Psoas muscle (tissue), 8 donors: ENCODE measurements around the gene SLC35G2. TPM values are rescaled to one million over a fixed set of nuclear protein-coding genes. Genes with fewer than 3 reads are reported as not detected.

Source experiments
- ATAC-seq, 4 donors: fragments of 200-7000 bp; cut with Tn5 transposase; one replicate each; pipeline ENCODE4 v1.9.1; 2020; ENCODE audit warnings: moderate library complexity in 3 of 4, mild to moderate bottlenecking in 2 of 4
- DNase-seq, 2 donors: peaks; one replicate each; pipeline ENCODE4 v3.0.0-alpha.2; 2020
- H3K27ac ChIP-seq: fragments of 200-600 bp; one replicate; pipeline ENCODE4 v1.8.0; 2022
- H3K27me3 ChIP-seq, 3 donors: fragments of 200-600 bp in 1 of 3; one replicate each; pipeline versions ENCODE4 v1.6.1 to v1.8.0; 2013 to 2022; ENCODE audit warnings: low read length in 2 of 3, mild to moderate bottlenecking in 2 of 3, moderate library complexity in 1 of 3; ENCODE audit not compliant: insufficient read depth in 3 of 3
- H3K36me3 ChIP-seq, 2 donors: fragments of 200-600 bp in 1 of 2; one replicate each; pipeline versions ENCODE4 v1.6.1 to v1.8.0; 2013 to 2022; ENCODE audit warnings: low read depth in 1 of 2, mild to moderate bottlenecking in 1 of 2, moderate library complexity in 1 of 2; ENCODE audit not compliant: insufficient read depth in 1 of 2
- H3K4me1 ChIP-seq: fragments of 200-600 bp; one replicate; pipeline ENCODE4 v1.8.0; 2022
- H3K4me3 ChIP-seq: fragments of 200-600 bp; one replicate; pipeline ENCODE4 v1.8.0; 2022; ENCODE audit warnings: mild to moderate bottlenecking
- H3K9me3 ChIP-seq: fragments of 200-600 bp; one replicate; pipeline ENCODE4 v1.8.0; 2022
- WGBS, 3 donors: extraction: QIAGEN DNeasy Blood & Tissue Kit; methylation state at CpG; one replicate each; pipeline versions ENCODE4 v1.1.6 to v1.1.7; 2013; 5-methylcytosine and 5-hydroxymethylcytosine counted together
- intact Hi-C, 2 donors: fragments of 100-400 bp; cut with DNase I; formaldehyde crosslinking; loops; one replicate each; pipeline versions ENCODE4 v1.11.0 to v1.14.2; 2022
- polyA plus RNA-seq, 3 donors: library from polyadenylated mRNA; stranded (reverse); fragments of 200-250 nt; gene quantifications; one replicate each; pipeline ENCODE4 v1.2.3, GENCODE V29; 2013
- total RNA-seq, 4 donors: library from RNA; stranded (reverse); fragmentation: NEBNext Ultra II Directional in 2 of 4; extraction: Animal tissue kit (Norgen Biotek cat#: 25700) in 2 of 4; gene quantifications; one replicate each; pipeline versions ENCODE4 v1.2.1 to v1.2.4, GENCODE V29; 2021 to 2023
- TF ChIP-seq, protein P1 (sequence below): fragments of 200-600 bp; IDR thresholded peaks from one replicate; pipeline ENCODE4 v1.8.0; 2022; ENCODE audit warnings: antibody characterized with exemption
- donor health status: healthy with polysubstance abuse.
- donor health status: DM: no; HTN: no; CAD: no; lungs with moderate emphysema.
- donor health status: Bipolar disorder and iron deficiency.
- donor health status: healthy.
- donor health status: DM: yes; HTN: yes; CAD: no.
- donor health status: DM: no; HTN: no; CAD: no.
- donor health status: DM: no; HTN: no; CAD: no.
- donor health status: DM: yes; HTN: yes; CAD: no.

Gene SLC35G2
- total and polyA plus RNA-seq, 7 donors = 0.69 to 2.5 (median 1.5) TPM

DNA sequence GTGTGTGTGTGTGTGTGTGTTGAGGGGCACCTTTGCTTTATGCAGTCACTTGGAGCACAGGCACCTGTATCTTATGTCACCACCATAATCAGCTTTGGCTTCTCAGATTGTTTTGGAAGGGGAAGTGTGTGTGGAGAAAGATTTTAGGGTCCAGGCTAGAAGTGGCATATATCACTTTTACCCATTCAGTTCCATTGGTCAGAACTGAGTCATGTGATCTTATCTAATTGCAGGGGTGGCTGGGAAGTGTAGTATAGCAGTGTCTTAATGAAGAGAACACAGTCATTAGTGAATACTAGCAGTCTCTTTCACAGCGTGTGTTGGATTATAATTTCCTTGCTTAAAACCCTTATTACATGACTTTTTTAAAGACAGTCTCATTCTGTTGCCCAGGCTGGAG lies 63.6 kb downstream of the SLC35G2 start:
- intact Hi-C loops = no loop called here
- ATAC-seq (peak in 2 of 4 donors; percentile 41 to 70), DNase-seq (no peak)
- Histone ChIP-seq H3K27me3 (no peaks in the 10 kb centered on the region), H3K27ac (no peak overlapping the region), H3K9me3 (no peaks in the 10 kb centered on the region), H3K4me3 (no peak overlapping the region), H3K36me3 (no peaks in the 10 kb centered on the region), H3K4me1 (peaks cover 26% of the 10 kb centered on the region)
- 84 to 89% (median 86%) methylated on average over 1 of the region's 1 CpG for WGBS, 3 donors
- TF ChIP-seq, protein P1, sequence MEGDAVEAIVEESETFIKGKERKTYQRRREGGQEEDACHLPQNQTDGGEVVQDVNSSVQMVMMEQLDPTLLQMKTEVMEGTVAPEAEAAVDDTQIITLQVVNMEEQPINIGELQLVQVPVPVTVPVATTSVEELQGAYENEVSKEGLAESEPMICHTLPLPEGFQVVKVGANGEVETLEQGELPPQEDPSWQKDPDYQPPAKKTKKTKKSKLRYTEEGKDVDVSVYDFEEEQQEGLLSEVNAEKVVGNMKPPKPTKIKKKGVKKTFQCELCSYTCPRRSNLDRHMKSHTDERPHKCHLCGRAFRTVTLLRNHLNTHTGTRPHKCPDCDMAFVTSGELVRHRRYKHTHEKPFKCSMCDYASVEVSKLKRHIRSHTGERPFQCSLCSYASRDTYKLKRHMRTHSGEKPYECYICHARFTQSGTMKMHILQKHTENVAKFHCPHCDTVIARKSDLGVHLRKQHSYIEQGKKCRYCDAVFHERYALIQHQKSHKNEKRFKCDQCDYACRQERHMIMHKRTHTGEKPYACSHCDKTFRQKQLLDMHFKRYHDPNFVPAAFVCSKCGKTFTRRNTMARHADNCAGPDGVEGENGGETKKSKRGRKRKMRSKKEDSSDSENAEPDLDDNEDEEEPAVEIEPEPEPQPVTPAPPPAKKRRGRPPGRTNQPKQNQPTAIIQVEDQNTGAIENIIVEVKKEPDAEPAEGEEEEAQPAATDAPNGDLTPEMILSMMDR = no peak

DNA sequence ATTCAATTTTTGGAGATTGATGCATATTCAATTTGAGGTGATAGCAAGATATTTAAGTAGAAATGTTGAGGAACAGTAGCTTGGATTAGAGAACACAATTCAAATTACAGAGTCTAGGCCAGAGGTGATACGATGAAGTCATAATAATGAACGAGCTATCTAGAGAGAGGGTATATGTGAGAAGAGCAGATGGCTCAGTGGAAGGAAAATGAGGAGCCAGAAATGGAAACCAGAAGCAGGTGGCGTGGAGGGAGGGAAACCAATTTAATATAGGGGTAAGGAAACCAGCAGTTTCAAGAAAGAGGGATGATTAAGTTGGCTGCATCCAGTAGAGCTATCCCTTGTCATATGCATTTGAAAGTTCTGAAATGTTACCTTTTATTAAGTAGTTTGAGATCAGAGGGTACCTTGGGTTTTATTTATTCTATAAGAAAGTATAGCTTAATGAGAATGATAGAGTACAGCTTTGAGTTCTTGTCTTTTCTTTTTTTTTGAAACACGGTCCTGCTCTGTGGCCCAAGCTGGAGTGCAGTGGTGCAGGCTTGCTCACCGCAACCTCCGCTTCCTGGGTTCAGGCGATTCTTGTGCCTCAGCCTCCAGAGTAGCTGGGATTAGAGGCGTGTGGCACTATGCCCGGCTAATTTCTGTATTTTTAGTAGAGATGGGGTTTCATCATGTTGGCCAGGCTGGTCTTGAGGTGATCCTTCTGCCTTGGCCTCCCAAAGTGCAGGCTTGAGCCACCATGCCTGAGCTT lies 65.2 kb downstream of the SLC35G2 start:
- H3K4me1 ChIP-seq = peaks cover 26% of the 10 kb centered on the region
- no peak overlapping the region for H3K27ac ChIP-seq
- H3K36me3 ChIP-seq = no peaks in the 10 kb centered on the region
- TF ChIP-seq, protein P1 = no peak
- 71 to 74% (median 73%) methylated on average over 9 of the region's 9 CpGs for WGBS, 3 donors
- intact Hi-C loops = no loop called here
- ATAC-seq = peak in 1 of 4 donors; percentile 57
- H3K4me3 ChIP-seq = no peak overlapping the region
- no peaks in the 10 kb centered on the region for H3K9me3 ChIP-seq
- no peak for DNase-seq
- H3K27me3 ChIP-seq = no peaks in the 10 kb centered on the region

DNA sequence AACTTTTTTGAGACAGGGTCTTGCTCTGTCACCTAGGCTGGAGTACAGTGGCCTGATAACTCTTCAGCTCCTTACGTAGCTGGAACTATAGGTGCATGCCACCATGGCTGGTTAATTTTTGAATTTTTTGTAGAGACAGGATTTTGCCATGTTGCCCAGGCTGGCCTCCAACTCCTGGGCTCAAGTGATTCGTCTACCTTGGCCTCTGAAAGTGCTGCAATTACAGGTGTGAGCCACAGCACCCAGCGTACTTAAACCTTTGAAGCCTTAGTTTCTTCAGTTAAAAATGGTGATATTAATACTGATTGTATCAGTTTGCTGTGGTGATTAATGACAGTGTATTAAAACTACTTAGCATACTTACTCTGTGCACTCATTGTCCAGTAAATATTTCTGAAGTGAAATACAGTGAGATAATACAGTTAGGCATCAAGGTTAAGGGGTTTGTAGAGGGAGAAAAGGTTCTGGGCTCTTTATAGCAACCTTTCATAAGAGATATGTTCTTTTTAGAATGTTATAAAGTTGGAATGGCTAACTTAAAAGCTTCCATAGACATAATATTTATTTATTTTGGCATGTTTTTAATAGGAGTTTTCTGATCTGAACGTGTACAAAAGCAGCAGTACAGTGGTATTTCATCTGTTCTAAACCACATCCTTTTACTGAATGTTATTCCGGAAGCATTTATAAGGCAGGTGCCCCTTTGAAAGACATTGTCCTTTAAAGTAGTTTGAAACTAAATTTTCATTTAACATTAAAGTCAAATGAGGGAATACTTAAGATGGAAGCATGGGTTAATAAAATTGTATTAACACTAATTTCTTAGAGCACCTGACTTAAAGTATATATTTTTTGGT lies 66.7 kb downstream of the SLC35G2 start:
- DNase-seq = no peak
- TF ChIP-seq, protein P1 = no peak
- no peak overlapping the region for H3K27ac ChIP-seq
- H3K36me3 ChIP-seq = no peaks in the 10 kb centered on the region
- 73 to 86% (median 81%) methylated on average over 5 of the region's 5 CpGs for WGBS, 3 donors
- no peaks in the 10 kb centered on the region for H3K27me3 ChIP-seq
- H3K4me3 ChIP-seq = no peak overlapping the region
- no peak for ATAC-seq
- H3K9me3 ChIP-seq = peaks cover 4% of the 10 kb centered on the region
- H3K4me1 ChIP-seq = peaks cover 26% of the 10 kb centered on the region
- intact Hi-C loops = no loop called here

DNA sequence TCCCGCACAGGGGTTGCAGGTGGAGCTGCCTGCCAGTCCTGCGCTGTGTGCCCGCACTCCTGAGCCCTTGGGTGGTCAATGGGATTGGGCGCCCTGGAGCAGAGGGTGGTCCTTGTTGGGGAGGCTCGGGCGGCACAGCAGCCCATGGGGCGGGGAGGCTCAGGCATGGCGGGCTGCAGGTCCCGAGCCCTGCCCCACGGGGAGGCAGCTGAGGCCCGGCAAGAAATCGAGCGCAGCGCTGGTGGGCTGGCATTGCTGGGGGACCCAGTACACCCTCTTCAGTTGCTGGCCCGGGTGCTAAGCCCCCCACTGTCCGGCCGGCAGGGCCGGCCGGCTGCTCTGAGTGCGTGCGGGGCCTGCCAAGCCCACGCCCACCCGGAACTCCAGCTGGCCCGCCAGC lies 71.0 kb downstream of the SLC35G2 start:
- intact Hi-C loops = no loop called here
- WGBS, 3 donors = 83 to 86% (median 86%) methylated on average over 23 to 24 of the region's 24 CpGs
- peaks cover 21% of the 10 kb centered on the region for H3K4me1 ChIP-seq

More for the DNA sequence above, 71.0 kb downstream of the SLC35G2 start:
- H3K27ac ChIP-seq = no peak overlapping the region
- TF ChIP-seq, protein P1 = no peak
- H3K4me3 ChIP-seq = no peak overlapping the region
- peaks cover 11% of the 10 kb centered on the region for H3K9me3 ChIP-seq
- no peak for ATAC-seq
- H3K27me3 ChIP-seq = no peaks in the 10 kb centered on the region
- no peaks in the 10 kb centered on the region for H3K36me3 ChIP-seq
- no peak for DNase-seq
